ENCODE measurements around the gene C1orf167. TPM values are rescaled to one million over a fixed set of nuclear protein-coding genes. Genes with fewer than 3 reads are reported as not detected.

The C1orf167 gene
- total and polyA plus RNA-seq, 2 of the 13 experiments (the other 11 are each of a cell fraction or from before 2014, with no cell fraction given): not detected

DNA sequence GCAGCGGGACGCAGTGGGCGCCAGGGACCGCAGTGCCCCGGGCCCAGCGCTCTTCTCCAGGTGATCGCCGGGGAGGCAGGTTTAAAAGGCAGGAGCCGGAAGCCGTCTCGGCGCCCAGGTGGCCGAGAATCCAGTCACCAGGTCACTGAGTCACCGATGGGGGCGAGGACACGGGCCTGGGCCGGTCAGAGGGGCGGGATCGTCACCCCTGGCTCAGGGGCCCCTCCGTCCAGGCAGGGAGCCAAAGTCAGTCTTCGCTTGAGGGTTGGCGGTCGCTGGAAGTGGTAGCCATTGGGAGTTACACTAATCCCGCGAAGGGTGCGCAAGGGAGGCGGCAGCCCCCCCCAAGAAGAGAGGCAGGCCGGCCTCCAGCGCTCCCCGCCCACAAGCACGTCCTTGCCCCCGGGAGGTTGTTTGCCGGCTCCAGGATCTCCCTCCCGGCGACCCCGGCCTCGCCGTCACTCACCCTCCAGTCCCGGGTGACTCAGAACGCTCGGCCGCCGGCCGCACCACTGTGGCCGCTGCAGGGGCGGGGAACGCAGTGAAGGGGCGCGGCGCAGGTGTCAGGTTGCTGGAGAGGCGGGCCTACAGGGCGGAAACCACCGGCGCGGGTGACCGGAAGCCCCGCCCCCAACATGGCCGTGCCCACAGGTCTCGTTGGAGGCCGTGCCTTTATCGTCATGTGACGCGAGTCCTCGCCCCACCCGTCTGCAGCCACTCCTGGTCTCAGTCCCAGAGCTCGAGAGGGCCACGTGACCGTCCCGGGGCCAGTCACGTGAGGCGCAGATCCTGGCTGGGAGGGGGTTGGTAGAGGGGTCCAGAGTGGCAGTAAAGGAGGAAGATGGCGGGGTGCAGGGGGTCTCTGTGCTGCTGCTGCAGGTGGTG is 43.7 kb downstream of the C1orf167 start, which contains the start of the genes CLCN6 and MTHFR (continued):
- TF ChIP-seq THYN1 (CRISPR knock-in tag; IDR thresholded peaks at IDR 0.05; ENCODE audit: borderline replicate concordance, low read depth) (no peak), ZNF768 (CRISPR knock-in tag; IDR thresholded peaks at IDR 0.05) (no peak), MTA1 (CRISPR knock-in tag; IDR thresholded peaks at IDR 0.05; ENCODE audit: borderline replicate concordance) (0 out of 2 replicates have a peak, but pooled peaks have one; percentile 83), ZNF720 (CRISPR knock-in tag; IDR thresholded peaks at IDR 0.05) (no peak), PLRG1 (conservative IDR thresholded peaks at IDR 0.05) (no peak), ZNF550 (CRISPR knock-in tag; IDR thresholded peaks at IDR 0.05; ENCODE audit: borderline replicate concordance) (no peak), TCF7 (IDR thresholded peaks at IDR 0.05; ENCODE audit: low read depth) (no peak), KMT2A (CRISPR knock-in tag; IDR thresholded peaks at IDR 0.05) (peak; percentile 44; the same call in 1 of the 2 replicates), CBX1 (IDR thresholded peaks at IDR 0.05; ENCODE audit: low read depth) (peak; percentile 28), ZNF260 (CRISPR knock-in tag; IDR thresholded peaks at IDR 0.05; ENCODE audit: borderline replicate concordance, low read depth) (no peak), CERS6 (CRISPR knock-in tag; IDR thresholded peaks at IDR 0.05) (no peak), PATZ1 (CRISPR knock-in tag; IDR thresholded peaks at IDR 0.05) (peak; percentile 92), ZBTB21 (CRISPR knock-in tag; IDR thresholded peaks at IDR 0.05) (no peak), CREBL2 (CRISPR knock-in tag; IDR thresholded peaks at IDR 0.05; ENCODE audit: borderline replicate concordance) (no peak), CHD4 (IDR thresholded peaks at IDR 0.05; ENCODE audit: borderline replicate concordance, low read length) (no peak), ZNF503 (CRISPR knock-in tag; IDR thresholded peaks at IDR 0.05) (peak; percentile 83; the same call in 1 of the 2 replicates), ZNF710 (CRISPR knock-in tag; IDR thresholded peaks at IDR 0.05; ENCODE audit: borderline replicate concordance) (no peak; the same call in 1 of the 2 replicates), SP140L (CRISPR knock-in tag; IDR thresholded peaks at IDR 0.05; ENCODE audit: borderline replicate concordance) (no peak), STAG1 (CRISPR knock-in tag; IDR thresholded peaks at IDR 0.05) (0 out of 2 replicates have a peak, but pooled peaks have one; percentile 1), KDM2A (CRISPR knock-in tag; IDR thresholded peaks at IDR 0.05; ENCODE audit: borderline replicate concordance, low read depth) (peak; percentile 81), ZNF776 (CRISPR knock-in tag; IDR thresholded peaks at IDR 0.05) (no peak), KDM4B (CRISPR knock-in tag; IDR thresholded peaks at IDR 0.05) (no peak)
- TF ChIP-seq, protein P1, sequence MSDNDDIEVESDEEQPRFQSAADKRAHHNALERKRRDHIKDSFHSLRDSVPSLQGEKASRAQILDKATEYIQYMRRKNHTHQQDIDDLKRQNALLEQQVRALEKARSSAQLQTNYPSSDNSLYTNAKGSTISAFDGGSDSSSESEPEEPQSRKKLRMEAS (IDR thresholded peaks at IDR 0.05): peak; percentile 90

All from HepG2 (cell line).